ENCODE data around the gene JOSD2. TPM values are rescaled to one million over a fixed set of nuclear protein-coding genes. Genes with fewer than 3 reads are reported as not detected.
A peak's percentile ranks its signal among the peaks of the same experiment; 100 is the strongest.

The JOSD2 gene, protein sequence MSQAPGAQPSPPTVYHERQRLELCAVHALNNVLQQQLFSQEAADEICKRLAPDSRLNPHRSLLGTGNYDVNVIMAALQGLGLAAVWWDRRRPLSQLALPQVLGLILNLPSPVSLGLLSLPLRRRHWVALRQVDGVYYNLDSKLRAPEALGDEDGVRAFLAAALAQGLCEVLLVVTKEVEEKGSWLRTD
- total RNA-seq, result 18.3 and 22.0 TPM in 2 replicates

DNA sequence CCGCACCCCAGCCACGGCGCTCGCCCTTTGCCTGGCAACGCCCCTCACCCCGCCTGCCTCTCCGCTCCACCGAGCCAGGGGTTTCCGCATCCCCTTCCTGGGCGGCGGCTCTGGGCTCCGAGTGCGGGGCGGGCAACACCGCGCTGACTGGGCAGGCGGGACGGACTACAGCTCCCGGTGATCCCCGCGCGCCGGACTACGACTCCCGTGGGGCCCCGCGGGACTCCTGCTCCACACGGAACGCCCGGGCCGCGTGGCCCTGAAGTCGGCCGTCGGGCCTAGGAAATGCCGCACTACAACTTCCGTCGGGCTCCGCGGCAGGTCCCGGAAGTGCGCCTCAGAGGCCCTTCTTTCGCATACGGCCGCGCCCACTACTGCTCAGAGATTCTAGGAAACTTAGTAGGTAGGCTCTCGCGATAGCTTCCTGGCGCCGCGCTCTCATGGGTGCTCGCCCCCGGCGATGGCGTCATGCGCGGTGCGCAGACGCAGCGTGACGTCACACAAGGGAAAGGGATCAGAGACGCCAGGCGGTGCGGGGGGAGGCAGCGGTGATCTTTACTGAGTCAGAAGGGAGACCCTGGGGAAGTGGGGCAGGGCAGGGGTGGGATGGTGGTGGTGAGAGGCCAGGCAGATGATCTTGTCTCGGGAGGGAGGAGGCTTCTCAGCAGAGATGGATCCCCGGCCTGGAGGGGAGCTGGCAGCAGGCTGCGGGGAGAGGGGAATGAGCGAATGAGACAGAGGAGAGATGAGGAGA lies at the start of gene JOSD2:
TSS of gene JOSD2 (minus strand) at position 123 of the 754 bp plus-strand sequence. CDS start 760 bp downstream, outside the sequence.
- DNase-seq (ENCODE audit: low read depth, low spot score), result peak; percentile 98

DNA sequence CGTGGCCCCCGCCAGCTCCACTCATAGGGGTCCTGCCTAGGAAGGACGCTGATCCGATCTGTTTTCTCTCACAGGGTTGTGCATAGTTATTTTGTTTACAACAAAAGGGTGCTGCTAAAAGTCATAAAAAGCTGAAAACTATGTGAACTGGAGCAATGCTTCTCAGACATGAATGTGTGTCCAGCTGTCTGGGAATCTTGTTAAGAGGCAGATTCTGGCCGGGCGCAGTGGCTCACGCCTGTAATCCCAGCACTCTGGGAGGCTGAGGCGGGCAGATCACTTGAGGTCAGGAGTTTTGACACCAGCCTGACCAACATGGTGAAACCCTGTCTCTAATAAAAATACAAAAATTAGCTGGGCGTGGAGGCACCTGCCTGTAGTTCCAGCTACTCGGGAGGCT lies 48.6 kb upstream of the JOSD2 start:
- no peak for DNase-seq (ENCODE audit: low read depth, low spot score)

DNA sequence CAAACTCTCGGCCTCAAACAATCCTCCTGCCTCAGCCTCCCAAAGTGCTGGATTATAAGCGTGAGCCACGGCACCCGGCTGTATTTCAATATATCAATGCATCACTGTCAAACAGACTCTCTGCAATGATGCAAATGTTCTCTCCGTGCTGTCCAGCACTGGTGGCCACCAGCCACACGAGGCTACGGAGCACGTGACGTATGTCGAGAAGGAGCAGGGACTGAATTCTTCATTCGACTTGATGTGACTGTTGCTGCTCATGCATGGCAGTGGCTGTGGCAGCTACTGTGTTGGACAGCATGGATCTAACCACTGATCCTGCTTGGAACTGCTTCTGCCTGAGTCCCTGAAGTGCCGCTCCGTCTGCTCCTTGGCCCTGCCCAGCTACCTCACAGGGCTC lies 47.5 kb upstream of the JOSD2 start:
- DNase-seq (ENCODE audit: low read depth, low spot score), result no peak

DNA sequence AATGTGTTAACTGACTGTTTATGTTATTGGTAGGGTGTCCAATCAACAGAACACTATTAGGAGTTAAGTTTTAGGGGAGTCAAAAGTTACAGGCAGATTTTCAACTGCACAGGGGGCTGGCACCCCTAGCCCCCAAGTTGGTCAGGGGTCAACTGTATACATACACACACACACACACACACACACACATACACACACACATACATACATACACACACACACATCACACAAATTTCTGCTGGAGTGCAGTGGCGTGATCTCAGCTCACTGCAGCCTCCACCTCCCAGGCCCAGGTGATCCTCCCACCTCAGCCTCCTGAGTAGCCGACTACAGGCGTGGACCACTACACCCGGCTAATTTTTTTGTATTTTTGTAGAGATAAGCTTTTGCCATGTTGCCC lies 47.0 kb upstream of the JOSD2 start:
- no peak for DNase-seq (ENCODE audit: low read depth, low spot score)

DNA sequence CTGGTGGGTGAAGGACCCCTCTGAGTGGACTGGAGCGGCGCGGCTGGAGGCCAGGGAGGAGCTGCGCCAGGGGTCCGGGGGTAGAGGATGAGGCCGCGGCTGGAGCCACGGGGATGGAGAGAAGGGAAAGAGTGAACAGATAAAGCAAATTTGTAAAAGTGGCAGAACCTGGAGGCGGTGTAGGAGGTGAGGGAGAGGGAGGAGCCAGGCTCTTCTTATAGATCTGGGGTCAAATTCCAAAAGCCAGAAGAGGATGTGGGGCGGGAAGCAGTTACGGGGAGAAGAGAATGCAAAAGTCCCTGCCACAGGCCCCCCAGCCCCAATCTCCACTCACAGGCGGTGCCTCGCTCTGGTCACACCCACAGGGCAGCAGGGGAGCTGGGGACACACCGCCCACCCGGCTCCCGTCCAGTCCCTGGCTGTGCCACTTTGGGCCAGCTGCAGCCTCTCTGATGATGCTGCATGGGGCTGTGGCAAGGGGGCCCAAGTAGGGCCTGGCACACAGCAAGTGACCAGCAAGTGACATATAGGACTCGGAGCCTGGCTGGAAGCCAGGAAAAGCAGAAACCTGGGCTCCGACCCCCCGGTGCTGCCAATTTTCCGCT lies 46.1 kb upstream of the JOSD2 start:
- DNase-seq (ENCODE audit: low read depth, low spot score), result no peak

DNA sequence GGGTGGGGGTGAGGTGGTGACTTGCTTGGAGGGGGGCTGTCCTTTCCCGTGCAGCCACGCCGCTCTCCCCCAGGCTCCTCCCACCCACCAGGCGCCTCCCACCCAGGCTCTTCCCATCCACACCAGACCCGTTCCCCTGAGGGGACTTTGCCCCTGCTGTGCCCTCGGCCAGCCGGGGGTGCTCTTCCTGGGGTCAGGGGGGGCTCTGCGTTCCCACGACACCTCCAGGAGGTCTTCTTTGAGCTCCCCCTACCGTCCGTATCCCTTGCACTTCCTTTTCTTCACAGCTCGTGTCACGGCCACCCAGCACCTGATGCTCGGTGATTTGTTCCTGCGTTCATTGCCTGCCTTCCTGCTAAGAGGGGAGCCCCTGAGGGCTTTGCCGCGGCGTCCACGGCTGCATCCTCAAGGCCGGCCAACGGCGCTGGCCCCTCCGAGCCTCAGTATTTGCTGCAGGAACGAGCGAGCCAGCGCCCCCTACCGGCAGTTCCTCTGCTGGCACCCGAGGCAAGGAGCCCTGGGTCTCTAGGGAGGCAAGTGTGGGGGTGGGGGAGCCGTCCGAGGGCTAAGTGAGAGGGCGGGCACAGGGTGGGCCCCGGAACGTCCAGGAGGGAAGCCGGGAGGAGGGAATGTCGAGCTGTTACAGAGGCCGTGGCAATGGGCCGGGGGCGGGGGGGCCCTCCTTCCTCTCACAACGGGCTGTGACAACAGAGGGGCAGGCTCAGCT lies 45.5 kb upstream of the JOSD2 start:
- DNase-seq (ENCODE audit: low read depth, low spot score), result peak; percentile 30

DNA sequence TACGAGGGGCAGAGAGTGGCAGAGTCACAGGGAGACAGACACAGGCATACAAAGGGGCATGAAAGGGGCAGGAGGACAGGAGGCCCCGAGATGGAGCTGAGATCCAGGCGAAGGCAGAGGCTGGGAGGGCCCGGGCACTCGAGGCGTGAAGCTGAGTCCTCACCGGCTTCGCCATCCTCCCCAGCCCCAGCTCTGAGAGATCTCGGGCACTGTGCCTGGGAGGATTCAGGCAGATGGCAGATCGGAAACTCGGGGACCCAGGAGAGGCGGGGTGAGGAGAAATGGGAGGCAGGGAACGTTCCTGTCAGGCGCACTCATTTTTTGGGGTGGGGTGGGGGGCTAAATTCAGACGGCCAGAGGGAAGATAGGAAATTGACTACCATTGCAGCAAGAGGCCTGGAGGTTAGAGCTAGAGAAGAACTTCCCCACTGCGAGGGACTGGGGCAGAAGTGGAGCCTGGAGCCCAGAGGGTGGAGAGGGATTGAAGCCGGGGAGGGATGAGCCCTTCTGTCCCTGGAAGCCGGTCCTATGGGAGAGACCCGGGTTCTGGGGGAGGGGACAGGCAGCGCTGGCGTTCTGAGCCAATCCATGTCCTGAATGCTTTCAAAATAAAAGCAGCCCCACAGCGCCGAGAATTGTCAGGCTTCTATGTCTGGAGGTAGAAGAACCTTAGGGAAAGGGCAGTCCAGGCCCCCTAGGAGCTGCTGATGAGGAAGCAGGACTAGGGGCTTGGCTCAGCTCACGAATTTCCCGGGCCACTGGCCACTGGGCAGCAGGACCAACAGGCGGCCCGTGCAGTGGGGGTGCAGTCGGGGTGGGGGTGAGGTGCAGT lies 44.7 kb upstream of the JOSD2 start:
- no peak for DNase-seq (ENCODE audit: low read depth, low spot score)

DNA sequence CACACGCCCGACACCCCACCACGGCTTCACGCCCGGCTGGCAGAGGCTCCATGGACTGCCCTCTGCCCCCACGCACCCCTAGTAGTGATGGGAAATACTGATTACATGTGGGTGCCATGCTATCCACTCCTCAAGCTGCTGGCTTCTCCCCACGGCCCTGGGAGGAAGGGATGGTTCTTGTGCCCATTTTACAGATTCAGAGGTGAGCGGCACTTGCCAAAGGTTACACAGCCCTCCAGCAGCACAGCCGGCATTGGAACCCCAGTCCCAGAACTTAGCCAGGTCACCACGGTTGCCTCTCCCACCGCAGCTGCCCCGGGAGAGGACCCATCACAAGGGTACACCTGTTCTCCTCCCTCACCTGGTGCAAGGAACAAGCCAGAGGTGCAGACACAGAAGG lies 44.0 kb upstream of the JOSD2 start:
- DNase-seq (ENCODE audit: low read depth, low spot score), result no peak

DNA sequence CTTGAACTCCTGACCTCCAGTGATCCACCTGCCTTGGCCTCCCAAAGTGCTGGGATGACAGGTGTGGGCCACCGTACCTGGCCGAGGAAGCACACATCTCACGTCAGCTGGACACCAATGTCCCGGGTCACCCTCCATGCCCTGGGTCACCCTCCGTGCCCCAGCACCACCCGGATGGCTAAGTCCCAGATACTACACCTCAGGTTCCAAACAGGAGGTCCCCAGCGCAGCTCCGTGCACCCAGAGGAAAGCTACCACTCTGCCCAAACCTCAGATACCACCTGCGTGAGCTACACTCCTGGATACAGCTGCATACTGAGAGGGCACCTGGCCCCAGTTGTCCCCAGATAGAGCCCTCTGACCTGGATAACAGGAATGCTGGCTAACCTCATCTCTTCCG lies 43.2 kb upstream of the JOSD2 start:
- DNase-seq (ENCODE audit: low read depth, low spot score), result no peak

DNA sequence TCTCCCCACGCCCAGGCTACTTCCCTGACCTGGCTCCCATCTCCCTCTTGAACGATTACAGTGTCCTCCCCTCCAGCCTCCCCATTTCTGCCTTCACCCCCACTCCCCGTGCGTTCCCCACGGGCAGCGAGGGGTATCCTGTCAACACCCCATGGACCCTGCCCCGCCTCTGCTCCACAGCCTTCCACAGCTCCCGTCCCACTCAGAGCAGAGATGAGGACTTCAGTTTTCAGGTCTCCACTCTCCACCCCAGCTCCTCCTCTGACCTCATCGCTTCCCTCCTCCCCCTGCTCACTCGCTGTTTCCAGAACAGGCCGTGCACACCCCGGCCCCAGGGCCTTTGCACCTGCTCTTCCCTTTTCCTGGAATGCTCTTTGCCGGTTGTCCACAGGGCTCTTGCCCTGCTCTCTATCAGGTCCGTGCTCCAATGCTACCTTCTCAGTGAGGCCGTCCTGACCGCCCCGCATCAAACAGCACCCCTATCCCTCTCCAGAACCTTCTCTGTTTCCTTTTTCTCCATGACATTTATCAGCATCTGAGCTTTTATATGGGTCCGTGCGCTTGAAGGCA lies 42.2 kb upstream of the JOSD2 start:
- no peak for DNase-seq (ENCODE audit: low read depth, low spot score)

DNA sequence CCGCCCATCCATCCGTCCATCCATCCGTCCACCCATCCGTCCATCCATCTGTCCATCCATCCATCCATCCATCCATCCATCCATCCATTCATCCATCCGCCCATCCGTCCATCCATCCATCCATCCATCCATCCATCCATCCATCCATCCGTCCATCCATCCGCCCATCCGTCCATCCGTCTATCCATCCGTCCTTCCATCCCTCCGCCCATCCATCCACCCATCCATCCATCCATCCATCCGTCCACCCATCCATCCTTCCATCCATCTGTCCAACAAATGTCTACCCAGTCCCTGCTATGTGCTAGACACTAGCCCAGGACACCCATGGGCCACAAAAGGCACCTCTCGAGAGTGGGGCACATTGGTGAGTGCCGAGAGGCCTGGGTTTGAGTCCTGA lies 41.5 kb upstream of the JOSD2 start:
- no peak for DNase-seq (ENCODE audit: low read depth, low spot score)

DNA sequence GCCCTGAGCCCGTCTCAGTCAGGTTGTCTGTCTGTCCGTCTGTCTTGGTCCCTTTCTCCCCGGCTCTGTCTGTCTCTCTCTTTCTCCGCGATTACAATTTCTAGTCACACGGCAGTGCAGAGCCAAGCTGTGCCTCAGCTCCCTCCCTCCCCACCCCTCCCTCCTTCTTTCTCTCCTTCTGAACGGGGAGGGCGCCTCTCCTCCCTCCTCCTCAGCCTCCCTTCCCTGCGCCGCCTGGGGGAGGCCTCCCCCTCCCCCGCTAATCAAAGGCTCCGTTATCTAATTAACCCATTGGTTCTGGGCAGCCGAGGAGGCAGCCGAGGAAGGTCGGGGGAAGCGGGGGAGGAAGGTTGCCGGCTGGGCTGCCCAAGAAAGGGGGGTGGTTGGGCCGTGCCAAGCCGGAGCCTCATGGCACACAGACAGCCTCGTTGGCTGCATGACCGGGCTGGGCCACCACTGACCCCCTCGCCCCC lies 40.8 kb upstream of the JOSD2 start:
- DNase-seq (ENCODE audit: low read depth, low spot score), result no peak

DNA sequence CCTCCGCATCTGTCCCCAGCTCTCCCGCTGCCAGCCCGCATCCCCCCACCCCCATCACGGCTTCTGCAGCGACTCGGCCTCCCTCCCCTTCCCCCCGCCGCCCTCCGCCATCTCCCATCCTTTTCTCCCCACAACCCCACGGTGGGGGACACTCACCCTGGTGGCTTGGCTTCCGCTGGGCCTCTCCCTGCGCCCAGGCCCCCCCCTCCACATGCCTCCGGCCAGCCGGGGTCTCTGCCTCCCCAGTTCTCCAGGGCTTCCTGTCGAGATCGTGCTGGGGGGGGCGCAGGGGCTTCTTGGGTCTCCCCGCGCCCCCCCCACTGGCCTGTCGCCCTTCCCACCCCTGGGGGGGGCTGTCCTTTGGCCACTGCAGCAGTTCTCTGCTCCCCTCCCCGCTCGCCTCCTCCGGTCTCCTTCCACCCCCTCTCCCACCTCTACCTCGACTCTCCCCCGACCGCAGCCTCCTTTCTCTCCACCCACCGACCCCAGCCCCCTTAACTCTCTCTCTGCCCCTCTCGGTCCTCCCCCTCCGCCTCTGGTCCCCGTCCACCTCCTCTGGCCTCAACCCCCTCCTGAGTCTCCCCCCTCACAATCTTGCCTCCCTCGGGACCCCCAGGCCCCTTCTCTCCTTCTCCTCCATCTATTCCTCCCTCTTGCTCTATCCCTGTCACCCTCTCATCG lies 40.2 kb upstream of the JOSD2 start:
- no peak for DNase-seq (ENCODE audit: low read depth, low spot score)

DNA sequence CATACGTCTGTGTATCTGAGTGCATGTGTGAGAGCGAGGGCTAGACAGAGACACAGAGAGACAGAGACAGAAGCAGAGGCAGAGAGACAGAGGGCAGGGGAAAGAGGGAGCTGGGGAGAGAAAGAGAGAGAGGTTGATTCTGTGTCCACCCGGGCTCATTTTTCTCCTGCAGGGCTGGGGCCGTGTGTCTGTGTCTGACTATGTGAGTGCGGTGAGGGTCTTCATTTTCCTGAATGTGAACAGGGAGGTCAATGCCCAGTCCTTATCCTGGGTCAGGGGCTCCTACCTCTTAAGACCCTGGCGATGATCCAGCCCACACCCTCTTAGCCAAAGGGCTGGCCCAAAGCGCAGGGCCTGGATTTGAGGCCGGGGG lies 39.6 kb upstream of the JOSD2 start:
- DNase-seq (ENCODE audit: low read depth, low spot score), result no peak

DNA sequence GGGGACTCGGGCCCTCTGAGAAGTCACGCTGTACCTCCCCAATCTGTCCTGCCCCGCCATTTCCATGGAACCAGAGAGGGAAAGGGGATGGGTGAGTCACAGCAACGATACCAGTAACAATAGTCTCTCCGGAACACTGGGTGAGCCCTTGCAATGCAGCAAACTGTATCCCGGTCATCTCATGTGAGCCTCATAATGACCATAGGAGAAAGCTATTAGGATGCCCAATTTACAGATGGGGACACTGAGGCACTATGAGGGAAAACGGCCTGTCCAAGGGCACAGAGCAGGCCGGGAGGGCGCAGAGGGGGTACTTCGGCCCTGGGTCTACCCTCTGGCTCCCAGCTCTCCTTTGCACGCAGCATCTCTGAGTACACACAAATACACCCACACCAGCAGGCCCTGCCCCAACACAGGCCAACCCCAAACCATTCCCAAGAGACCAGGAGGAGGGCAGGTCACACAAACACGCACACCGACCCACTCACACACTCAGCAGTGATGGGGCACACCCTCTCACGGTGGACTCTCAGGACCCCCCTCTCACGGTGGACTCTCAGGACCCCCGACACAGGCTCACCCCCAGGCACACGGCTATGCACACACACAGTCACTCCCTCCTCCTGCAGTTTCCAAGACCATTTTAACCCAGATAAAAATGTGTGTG lies 39.1 kb upstream of the JOSD2 start:
- DNase-seq (ENCODE audit: low read depth, low spot score), result no peak

DNA sequence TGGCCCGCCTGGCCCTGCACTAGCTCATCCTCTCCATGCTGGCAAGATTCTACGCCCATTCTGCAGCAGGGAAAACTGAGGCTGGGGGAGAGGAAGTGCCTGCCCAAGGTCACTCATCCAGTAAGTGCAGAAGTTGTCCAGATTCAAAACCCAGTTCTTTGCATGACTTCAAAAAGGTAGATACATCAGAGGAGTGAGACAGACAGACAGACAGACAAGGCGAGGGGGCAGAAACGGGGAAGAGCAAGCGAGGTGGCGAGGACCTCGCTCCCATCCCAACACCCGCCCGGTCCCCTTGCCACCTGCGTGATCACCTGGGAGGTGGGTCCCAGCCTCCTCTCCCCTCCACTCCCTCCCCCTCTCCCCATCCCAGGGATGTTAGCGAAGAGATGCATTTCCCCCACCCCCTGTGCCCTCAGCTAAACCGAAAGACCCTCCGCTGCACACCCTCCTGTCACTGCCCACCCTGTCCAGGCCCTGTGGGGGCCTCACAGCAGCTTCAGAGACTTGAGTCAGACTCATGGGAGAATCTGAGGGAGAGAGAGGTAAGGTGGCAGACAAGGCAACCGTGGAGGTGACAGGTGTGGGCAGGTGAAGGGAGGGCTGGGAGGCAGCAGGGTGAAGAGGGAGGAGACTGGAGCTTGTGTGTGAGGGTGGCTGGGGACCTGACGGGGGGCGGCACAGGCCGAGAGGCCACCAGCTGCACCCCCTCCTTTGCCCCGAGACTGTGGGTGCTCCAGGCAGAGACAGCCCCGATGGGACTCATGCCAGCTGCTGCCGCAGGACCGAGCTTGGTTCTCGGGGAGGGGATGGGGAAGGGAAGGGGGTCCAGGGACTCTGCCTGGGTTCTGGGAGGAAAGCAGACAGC lies 38.3 kb upstream of the JOSD2 start:
- DNase-seq (ENCODE audit: low read depth, low spot score), result no peak

DNA sequence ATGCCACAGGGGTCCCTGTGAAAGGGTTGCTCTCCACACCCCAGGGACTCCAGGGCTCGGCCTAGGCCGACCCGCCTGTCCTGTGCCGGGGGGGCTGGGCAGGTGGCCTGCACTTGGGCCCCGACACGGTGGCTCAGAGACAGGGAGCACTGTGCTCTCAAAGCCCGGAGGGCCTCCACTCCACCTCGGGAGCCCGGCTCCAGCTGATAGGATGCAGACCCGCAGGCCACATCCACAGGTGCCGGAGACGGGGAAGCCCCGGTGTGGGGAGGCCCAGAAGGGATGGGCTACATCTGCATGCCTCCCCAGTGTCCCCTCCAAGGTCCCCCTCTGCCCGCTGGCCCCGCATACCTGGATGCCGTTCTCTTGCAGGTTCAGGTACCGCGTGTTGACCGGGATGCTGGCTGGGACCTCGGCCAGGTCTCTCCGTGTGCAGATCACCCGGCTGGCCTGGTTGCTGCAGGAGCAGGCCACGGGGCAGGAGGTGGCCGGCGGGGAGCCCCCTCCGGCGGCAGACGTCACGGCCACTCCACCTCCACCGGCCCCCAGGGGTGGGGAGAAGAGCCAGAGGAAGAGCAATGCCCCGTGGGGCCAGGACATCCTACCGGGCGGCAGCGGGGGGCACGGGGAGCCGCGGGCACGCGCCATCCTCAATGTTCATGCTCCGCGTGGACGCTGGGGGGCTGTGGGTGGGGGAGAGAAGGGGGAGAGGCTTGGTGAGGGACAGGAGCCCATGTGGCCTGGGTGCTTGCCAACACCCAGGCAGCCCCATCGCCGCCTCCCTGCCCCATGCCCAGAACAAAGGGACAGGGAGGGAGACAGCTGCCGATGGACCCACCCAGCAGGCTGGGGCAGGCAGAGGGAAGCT lies 37.4 kb upstream of the JOSD2 start:
- DNase-seq (ENCODE audit: low read depth, low spot score), result no peak
